Measurements from ENCODE around the gene TP53AIP1.

TP53AIP1 gene

DNA sequence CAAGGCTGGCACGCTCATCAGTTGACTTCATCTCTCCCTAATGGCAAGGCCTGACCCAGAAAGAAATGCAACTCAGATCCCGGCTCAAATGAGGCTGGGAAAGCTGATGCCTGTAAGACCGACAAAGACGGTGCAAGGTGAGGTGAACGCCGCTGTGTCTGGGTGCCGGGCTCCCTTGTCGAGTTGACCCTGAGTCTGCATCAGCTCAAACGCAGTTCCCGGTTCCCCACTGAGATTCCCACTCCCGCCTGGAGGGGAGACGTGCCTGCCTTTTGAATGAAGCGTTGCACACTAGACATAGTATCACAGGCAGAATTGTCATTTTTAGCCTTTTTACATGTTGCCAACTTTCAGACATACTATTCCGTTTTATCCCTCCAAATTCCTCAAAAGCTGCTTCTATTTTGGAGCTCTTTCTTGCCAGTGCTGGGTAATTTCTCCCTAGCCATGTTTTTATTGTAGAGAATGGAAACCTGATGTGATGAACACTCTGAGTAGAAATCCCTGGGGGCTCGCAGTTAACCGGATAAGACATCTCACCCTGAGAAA, 831 bp upstream of the TP53AIP1 start:
- no peak overlapping the region for H3K27ac ChIP-seq
- no peak for TF ChIP-seq ZFX (IDR thresholded peaks at IDR 0.05)
- TF ChIP-seq, protein P1, sequence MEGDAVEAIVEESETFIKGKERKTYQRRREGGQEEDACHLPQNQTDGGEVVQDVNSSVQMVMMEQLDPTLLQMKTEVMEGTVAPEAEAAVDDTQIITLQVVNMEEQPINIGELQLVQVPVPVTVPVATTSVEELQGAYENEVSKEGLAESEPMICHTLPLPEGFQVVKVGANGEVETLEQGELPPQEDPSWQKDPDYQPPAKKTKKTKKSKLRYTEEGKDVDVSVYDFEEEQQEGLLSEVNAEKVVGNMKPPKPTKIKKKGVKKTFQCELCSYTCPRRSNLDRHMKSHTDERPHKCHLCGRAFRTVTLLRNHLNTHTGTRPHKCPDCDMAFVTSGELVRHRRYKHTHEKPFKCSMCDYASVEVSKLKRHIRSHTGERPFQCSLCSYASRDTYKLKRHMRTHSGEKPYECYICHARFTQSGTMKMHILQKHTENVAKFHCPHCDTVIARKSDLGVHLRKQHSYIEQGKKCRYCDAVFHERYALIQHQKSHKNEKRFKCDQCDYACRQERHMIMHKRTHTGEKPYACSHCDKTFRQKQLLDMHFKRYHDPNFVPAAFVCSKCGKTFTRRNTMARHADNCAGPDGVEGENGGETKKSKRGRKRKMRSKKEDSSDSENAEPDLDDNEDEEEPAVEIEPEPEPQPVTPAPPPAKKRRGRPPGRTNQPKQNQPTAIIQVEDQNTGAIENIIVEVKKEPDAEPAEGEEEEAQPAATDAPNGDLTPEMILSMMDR (conservative IDR thresholded peaks at IDR 0.05): no peak

DNA sequence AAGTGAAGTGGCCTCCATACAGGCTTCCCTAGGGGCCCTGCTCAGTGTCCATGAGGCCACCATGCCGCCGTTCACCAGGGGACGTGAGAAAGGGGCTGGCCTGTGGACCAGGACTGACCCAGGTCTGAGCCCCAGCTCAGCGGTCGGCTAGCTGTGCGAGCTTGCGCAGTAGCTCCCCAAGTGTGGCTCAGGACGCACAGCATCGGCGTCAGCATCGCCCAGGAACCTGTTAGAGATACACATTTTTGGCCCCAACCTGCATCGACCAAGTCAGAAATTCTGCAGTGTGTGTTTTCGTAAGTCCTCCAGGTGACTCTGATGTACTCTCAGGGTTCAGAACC, 429 bp downstream of the TP53AIP1 start:
- TF ChIP-seq, protein P1 (conservative IDR thresholded peaks at IDR 0.05): no peak
- no peak for TF ChIP-seq ZFX (IDR thresholded peaks at IDR 0.05)
- no peak overlapping the region for H3K27ac ChIP-seq

DNA sequence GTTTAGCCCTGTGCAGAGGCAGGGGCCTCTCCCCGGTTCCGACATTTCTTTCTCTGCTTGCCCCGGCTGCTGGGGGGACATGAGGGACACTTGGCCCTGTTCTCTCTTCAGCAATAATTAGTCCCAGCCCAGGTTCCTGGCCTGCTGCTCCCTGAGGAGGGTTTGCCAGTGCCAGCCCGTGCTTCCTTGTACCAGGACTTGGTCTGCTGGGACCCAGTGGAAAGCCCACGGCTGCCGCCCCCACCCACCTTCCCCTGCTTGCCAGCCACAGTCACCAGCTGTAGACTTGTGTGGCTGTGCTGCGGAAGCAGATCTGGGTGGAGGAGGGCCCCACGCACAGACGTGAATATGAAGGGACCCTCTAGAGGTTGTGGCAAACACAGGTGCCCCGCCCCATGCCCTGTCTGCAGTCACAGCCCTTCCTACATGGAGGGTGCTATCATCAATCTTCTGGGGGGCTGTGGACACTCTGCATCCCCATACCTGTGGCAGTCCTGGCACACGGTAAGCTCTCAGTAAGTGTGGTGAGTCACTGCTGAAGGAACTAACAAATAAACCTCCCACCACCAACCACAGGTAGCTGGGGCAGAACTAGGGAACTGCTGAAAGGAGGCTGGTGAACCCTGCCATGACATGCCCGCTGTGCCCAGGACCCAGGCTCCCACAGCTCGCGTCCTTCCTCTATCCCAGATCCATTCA, 949 bp downstream of the TP53AIP1 start:
- TF ChIP-seq, protein P1 (conservative IDR thresholded peaks at IDR 0.05): no peak
- TF ChIP-seq ZFX (IDR thresholded peaks at IDR 0.05): no peak
- no peak overlapping the region for H3K27ac ChIP-seq

DNA sequence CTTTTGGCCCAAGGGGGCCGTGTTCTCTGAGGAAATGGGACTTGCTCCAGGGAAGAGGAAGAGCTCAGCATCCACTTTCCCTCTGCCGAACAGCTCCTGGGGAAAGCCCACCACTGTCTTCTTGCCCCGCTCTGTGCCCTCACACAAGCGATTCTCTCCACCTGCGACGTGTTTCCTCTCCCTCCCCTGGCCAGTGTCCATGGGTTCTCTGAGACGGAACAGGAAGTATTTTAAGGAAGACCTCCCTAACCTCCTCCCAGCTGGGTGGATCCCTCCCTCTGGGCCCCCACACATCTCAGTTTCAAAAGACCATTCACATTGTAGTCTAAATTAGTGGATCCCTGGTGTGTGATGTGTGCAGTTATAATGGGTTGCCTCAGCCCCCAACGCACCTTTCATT, 1.6 kb downstream of the TP53AIP1 start:
- TF ChIP-seq ZFX (IDR thresholded peaks at IDR 0.05): no peak
- TF ChIP-seq, protein P1 (conservative IDR thresholded peaks at IDR 0.05): no peak
- H3K27ac ChIP-seq: no peak overlapping the region

DNA sequence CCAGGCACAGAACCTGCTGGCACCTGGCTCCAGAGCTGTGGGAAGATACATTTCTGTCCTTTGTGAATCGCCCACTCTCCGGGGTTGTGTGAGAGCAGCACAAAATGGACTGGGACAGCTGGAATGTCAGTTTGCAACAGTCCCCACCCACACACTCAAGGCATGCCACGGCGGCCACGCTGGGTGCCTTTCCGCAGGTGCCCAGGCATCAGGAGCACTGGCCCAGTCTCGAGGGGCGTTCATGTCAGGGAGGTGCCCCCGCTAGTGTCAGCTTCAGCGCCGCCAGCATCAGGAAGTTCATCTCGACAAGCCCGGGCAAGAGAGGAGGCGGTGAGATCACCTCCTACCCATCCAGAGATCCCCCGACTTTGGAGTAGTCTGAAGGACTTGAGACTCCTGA, 2.1 kb downstream of the TP53AIP1 start:
- TF ChIP-seq ZFX (IDR thresholded peaks at IDR 0.05): no peak
- TF ChIP-seq, protein P1 (conservative IDR thresholded peaks at IDR 0.05): no peak
- H3K27ac ChIP-seq: no peak overlapping the region

DNA sequence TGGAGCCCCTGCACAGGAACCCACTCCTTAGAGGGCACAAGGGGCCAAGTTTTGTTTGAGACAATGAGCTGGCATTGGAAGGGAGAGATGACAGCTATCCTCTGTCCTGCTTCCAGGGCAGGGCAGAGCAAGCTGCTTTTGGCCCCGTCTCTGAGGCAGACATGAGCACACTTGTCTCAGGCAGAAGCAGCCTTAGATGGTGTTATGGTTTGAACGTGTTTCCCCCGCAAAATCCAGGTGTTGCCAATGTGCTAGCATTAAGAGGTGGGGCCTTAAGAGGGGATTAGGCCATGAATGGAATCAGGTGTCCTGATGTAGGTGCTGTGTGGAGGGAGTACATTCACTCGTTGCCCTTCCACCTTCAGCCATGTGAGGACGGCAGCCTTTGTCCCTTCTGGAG, 2.5 kb downstream of the TP53AIP1 start:
- TF ChIP-seq ZFX (IDR thresholded peaks at IDR 0.05): no peak
- TF ChIP-seq, protein P1 (conservative IDR thresholded peaks at IDR 0.05): no peak
- H3K27ac ChIP-seq: no peak overlapping the region

DNA sequence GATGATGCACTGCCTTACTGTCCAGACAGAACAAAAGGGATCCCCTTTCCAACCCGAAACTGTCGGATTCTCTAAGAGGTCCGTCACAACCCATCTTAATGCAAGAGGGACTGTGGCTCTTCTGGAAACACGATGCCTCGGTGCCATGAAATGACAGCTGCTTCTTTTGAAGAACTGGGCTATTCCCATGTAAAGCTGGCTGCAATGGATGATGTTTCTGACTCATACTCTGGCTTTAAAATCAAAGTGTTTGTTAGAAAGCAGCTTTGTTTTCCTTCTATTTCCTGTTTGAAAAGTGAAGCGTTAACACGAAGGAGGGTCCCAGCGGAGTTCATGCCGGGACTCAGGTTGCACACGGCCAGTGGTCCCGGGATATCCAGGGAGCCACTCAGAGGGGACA, 3.1 kb downstream of the TP53AIP1 start:
- no peak overlapping the region for H3K27ac ChIP-seq
- no peak for TF ChIP-seq ZFX (IDR thresholded peaks at IDR 0.05)
- TF ChIP-seq, protein P1 (conservative IDR thresholded peaks at IDR 0.05): no peak
